ENCODE data around the gene NFATC2. TPM values are rescaled to one million over a fixed set of nuclear protein-coding genes. Genes with fewer than 3 reads are reported as not detected.

Gene NFATC2
- total RNA-seq, 1 experiment from 2014 or later = 32.3 TPM

DNA sequence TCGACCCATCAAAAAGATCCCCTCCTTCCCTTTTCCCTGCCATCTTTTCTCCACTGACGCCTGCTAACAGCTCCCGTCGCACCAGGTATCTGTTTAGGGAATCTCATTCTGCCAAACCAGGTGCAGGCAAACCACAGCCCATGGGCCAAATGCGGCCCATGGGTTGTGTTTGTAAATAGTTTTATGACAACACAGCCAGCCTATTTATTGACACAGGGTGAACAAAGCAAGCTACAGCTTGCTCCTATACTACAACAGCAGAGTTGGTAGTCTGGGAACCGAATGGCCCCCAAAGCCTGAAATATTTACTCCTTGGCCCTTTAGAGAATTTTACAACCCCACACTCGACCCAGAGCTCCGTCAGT lies 16.4 kb downstream of the NFATC2 start:
- Histone ChIP-seq H3K27me3 (ENCODE audit: low read length) (no peaks in the 10 kb centered on the region), H3K4me1 (ENCODE audit: low read length) (peaks cover 82% of the 10 kb centered on the region), H4K20me1 (ENCODE audit: insufficient read depth, low read depth, low read length) (peaks cover 7% of the 10 kb centered on the region; the same call in 1 of the 2 replicates), H3K9me2 (replicated peaks; ENCODE audit: insufficient read depth, low read length) (no peaks in the 10 kb centered on the region), H3K36me3 (ENCODE audit: insufficient read depth, low read length) (peaks cover 30% of the 10 kb centered on the region; the same call in 1 of the 2 replicates), H3K79me2 (ENCODE audit: low read length) (peaks cover 100% of the 10 kb centered on the region), H3K4me2 (ENCODE audit: low read depth, low read length, poor library complexity, severe bottlenecking) (peak overlapping the region; percentile 42), H2AFZ (ENCODE audit: low read length) (no peak overlapping the region), H3K4me3 (ENCODE audit: low read length) (no peak overlapping the region), H3K9me3 (ENCODE audit: low read length) (no peaks in the 10 kb centered on the region), H3K9ac (ENCODE audit: low read length) (peak overlapping the region; percentile 42), H3K27ac (ENCODE audit: low read length) (peak overlapping the region; percentile 76)
- no peak for DNase-seq

DNA sequence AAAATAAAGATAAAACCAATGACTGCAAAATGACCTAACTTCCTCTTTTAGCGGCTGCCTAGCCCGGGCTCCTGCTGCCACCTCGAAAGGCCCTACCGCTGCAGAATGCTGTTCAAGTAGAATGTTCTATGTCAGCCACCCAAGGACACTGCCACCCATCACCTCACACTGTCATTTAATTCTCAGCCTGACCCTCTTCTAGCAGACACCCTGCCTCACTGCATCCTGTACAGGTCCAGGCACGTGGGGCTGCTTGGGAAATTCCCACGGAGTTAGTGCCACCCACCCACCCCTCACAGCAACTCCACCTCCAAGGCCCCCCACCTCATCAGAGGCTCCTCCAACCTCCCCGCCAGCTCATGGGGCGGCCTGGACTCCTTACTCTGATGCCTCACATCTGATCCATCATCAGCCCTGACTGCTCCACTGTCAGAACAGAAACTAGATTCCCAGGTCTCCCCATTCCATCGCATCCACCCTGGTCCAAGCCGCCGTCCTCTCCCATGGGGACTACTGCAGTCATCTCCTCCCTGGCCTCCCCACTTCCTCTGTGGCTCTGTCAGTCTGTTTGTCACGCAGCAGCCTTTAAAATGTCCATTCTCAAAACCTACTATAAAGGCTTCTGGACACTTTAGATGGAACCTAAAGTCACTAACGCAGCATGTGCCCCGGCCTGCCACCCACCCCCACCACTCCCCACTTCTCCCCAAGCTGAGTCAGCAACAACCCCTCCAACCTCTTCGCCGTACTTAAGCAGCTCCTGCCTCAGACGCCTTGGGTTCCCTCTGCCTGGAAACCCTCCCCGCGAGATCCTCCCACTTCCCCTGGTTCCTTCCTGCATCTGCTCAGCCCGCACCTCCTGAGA lies 17.0 kb downstream of the NFATC2 start:
- no peak overlapping the region for H2AFZ ChIP-seq (ENCODE audit: low read length)
- peak overlapping the region; percentile 76 for H3K27ac ChIP-seq (ENCODE audit: low read length)
- peaks cover 99% of the 10 kb centered on the region for H3K79me2 ChIP-seq (ENCODE audit: low read length)
- H3K4me1 ChIP-seq (ENCODE audit: low read length) = peaks cover 76% of the 10 kb centered on the region
- peak overlapping the region; percentile 42 for H3K4me2 ChIP-seq (ENCODE audit: low read depth, low read length, poor library complexity, severe bottlenecking)
- H3K27me3 ChIP-seq (ENCODE audit: low read length) = no peaks in the 10 kb centered on the region
- no peaks in the 10 kb centered on the region for H3K9me2 ChIP-seq (replicated peaks; ENCODE audit: insufficient read depth, low read length)
- H3K9me3 ChIP-seq (ENCODE audit: low read length) = no peaks in the 10 kb centered on the region
- H4K20me1 ChIP-seq (ENCODE audit: insufficient read depth, low read depth, low read length) = peaks cover 3% of the 10 kb centered on the region; the same call in 1 of the 2 replicates
- peak overlapping the region; percentile 42 for H3K9ac ChIP-seq (ENCODE audit: low read length)
- peaks cover 30% of the 10 kb centered on the region; the same call in 1 of the 2 replicates for H3K36me3 ChIP-seq (ENCODE audit: insufficient read depth, low read length)
- DNase-seq = no peak
- no peak overlapping the region for H3K4me3 ChIP-seq (ENCODE audit: low read length)

DNA sequence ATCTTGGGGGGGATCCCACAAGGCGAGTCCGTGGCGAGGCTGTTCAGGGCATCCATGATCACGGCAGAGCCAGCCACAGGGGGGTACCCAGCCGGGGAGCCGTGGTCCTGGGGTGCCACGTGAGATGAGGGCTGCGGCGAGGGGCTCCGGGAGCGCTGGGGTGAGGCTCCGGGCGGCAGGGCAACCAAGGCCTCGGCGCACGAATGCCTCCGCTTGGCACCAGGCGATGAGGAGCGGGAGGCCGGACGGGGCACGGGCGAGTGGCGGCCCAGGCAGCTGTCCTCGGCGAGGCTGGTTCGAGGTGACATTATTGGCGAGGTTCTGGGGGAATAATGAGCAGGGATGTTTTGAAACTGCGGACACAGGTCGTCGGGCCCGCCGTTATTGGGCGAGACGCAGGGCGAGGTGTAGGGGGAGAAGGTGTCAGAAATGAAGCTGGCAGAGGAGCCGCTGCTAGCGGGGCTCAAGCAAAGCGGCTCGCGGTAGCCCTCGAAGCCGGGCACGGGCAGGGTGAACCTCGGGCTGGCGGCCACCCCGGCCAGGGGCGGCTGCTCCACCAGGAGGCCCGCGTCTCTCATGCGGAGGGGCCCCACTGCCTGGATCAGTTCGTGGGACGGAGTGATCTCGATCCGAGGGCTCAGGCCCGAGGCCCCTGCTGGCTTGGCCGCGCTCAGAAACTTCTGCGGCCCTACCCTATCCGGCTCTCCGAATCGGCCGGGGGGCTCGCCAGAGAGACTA lies 19.1 kb downstream of the NFATC2 start:
- DNase-seq = no peak
- Histone ChIP-seq H3K9ac (ENCODE audit: low read length) (no peak overlapping the region), H3K9me3 (ENCODE audit: low read length) (no peaks in the 10 kb centered on the region), H2AFZ (ENCODE audit: low read length) (no peak overlapping the region), H3K4me2 (ENCODE audit: low read depth, low read length, poor library complexity, severe bottlenecking) (no peak overlapping the region), H3K27me3 (ENCODE audit: low read length) (no peaks in the 10 kb centered on the region), H3K79me2 (ENCODE audit: low read length) (peaks cover 93% of the 10 kb centered on the region), H3K9me2 (replicated peaks; ENCODE audit: insufficient read depth, low read length) (no peaks in the 10 kb centered on the region), H3K4me3 (ENCODE audit: low read length) (no peak overlapping the region), H3K36me3 (ENCODE audit: insufficient read depth, low read length) (peaks cover 31% of the 10 kb centered on the region; the same call in 1 of the 2 replicates), H3K4me1 (ENCODE audit: low read length) (peaks cover 64% of the 10 kb centered on the region), H4K20me1 (ENCODE audit: insufficient read depth, low read depth, low read length) (peaks cover 8% of the 10 kb centered on the region; the same call in 1 of the 2 replicates), H3K27ac (ENCODE audit: low read length) (no peak overlapping the region)

DNA sequence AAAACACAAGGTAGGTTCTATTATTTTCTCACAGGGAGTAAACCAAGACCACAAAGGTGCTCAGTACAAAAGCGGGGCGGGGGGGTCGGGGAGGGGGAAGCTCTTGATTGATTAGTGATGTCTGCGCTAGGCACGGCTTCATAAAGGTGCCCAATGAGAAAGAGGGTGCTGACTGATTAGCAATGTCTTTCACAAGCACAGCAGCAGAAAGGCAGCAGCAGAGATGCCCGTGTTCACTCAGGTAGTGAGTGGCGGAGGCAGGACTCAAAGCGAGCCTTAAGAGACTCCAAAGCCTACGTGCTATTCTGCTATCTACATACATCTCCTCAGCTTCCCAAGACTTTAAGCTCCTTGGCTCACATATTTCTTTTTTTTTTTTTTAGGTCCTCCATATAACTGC lies 20.3 kb downstream of the NFATC2 start:
- Histone ChIP-seq H3K27ac (ENCODE audit: low read length) (peak overlapping the region; percentile 46; the same call in 1 of the 2 replicates), H3K79me2 (ENCODE audit: low read length) (peaks cover 93% of the 10 kb centered on the region), H3K9ac (ENCODE audit: low read length) (no peak overlapping the region), H3K9me3 (ENCODE audit: low read length) (no peaks in the 10 kb centered on the region), H2AFZ (ENCODE audit: low read length) (no peak overlapping the region), H3K4me3 (ENCODE audit: low read length) (no peak overlapping the region), H3K36me3 (ENCODE audit: insufficient read depth, low read length) (peaks cover 35% of the 10 kb centered on the region; the same call in 1 of the 2 replicates), H4K20me1 (ENCODE audit: insufficient read depth, low read depth, low read length) (peaks cover 8% of the 10 kb centered on the region; the same call in 1 of the 2 replicates), H3K4me1 (ENCODE audit: low read length) (peaks cover 54% of the 10 kb centered on the region), H3K9me2 (replicated peaks; ENCODE audit: insufficient read depth, low read length) (no peaks in the 10 kb centered on the region), H3K27me3 (ENCODE audit: low read length) (no peaks in the 10 kb centered on the region), H3K4me2 (ENCODE audit: low read depth, low read length, poor library complexity, severe bottlenecking) (no peak overlapping the region)
- no peak for DNase-seq

DNA sequence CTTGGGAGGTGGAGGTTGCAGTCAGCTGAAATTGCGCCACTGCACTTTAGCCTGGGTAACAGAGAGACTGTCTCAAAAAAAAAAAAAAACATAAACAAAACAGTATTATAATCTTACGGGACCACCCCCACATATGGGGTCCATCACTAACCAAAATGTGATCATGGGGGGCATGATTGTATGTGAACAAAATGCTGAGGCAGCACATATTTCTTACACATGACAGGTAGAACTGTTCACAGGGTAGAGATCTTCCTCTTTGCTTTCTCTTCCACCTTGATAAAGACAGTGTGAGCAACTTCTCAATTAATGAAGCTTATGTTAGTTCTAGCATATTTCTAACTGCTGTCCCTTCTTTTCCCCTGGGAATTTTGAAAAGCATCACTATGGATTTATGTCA lies 24.7 kb downstream of the NFATC2 start:
- Histone ChIP-seq H3K9me2 (replicated peaks; ENCODE audit: insufficient read depth, low read length) (no peaks in the 10 kb centered on the region), H3K9ac (ENCODE audit: low read length) (no peak overlapping the region), H3K36me3 (ENCODE audit: insufficient read depth, low read length) (peaks cover 59% of the 10 kb centered on the region), H3K4me2 (ENCODE audit: low read depth, low read length, poor library complexity, severe bottlenecking) (no peak overlapping the region), H3K9me3 (ENCODE audit: low read length) (no peaks in the 10 kb centered on the region), H3K4me1 (ENCODE audit: low read length) (peaks cover 61% of the 10 kb centered on the region), H3K79me2 (ENCODE audit: low read length) (peaks cover 92% of the 10 kb centered on the region), H3K27ac (ENCODE audit: low read length) (peak overlapping the region; percentile 33), H4K20me1 (ENCODE audit: insufficient read depth, low read depth, low read length) (peaks cover 8% of the 10 kb centered on the region; the same call in 1 of the 2 replicates), H3K27me3 (ENCODE audit: low read length) (no peaks in the 10 kb centered on the region), H3K4me3 (ENCODE audit: low read length) (no peak overlapping the region), H2AFZ (ENCODE audit: low read length) (no peak overlapping the region)
- DNase-seq = no peak

DNA sequence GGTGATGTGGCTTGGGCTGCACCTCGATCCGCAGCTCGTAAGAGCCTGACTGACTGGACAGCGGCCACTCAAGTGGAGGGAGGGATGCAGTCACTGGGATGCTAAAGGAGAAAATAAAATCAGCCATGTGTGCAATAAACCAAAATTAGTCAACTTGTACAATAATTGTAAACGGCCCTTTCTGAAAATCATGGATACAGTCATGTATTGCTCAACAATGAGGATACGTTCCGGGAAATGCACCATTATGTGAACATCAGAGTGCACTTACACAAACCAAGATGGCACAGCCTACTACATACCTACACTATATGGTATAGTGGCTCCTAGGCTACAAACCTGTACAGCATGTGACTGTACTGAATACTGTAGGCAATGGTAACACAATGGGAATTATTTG lies 25.7 kb downstream of the NFATC2 start:
- Histone ChIP-seq H3K4me2 (ENCODE audit: low read depth, low read length, poor library complexity, severe bottlenecking) (no peak overlapping the region), H3K36me3 (ENCODE audit: insufficient read depth, low read length) (peaks cover 60% of the 10 kb centered on the region), H3K9ac (ENCODE audit: low read length) (no peak overlapping the region), H3K4me3 (ENCODE audit: low read length) (no peak overlapping the region), H3K79me2 (ENCODE audit: low read length) (peaks cover 92% of the 10 kb centered on the region), H3K27ac (ENCODE audit: low read length) (peak overlapping the region; percentile 32; the same call in 1 of the 2 replicates), H2AFZ (ENCODE audit: low read length) (no peak overlapping the region), H3K9me2 (replicated peaks; ENCODE audit: insufficient read depth, low read length) (no peaks in the 10 kb centered on the region), H3K27me3 (ENCODE audit: low read length) (no peaks in the 10 kb centered on the region), H4K20me1 (ENCODE audit: insufficient read depth, low read depth, low read length) (0 out of 2 replicates have a peak, but pooled peaks cover 8% of the 10 kb centered on the region), H3K4me1 (ENCODE audit: low read length) (peaks cover 63% of the 10 kb centered on the region), H3K9me3 (ENCODE audit: low read length) (no peaks in the 10 kb centered on the region)
- no peak for DNase-seq

DNA sequence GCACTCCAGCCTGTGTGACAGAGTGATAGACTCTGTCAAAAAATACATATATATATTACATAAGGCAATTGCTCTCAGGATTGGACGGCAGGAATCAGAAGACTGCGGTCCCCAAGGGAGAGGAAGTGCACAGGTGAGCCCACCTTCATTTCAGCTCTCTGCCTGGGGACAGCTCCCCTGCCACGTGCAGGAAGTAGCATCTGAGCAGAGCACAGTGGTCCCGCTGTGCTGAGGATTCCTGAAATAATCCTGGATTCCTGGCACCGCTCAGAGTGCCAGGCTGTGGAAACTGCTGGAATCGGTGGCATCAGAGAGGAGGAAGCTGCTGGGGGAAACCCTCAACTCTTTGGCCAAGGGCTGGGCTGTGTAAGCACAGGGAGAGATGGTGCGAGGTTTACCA lies 27.7 kb downstream of the NFATC2 start:
- Histone ChIP-seq H3K9ac (ENCODE audit: low read length) (no peak overlapping the region), H3K9me3 (ENCODE audit: low read length) (no peaks in the 10 kb centered on the region), H3K36me3 (ENCODE audit: insufficient read depth, low read length) (peaks cover 75% of the 10 kb centered on the region), H2AFZ (ENCODE audit: low read length) (no peak overlapping the region), H3K27me3 (ENCODE audit: low read length) (no peaks in the 10 kb centered on the region), H3K27ac (ENCODE audit: low read length) (peak overlapping the region; percentile 74; the same call in 1 of the 2 replicates), H3K4me1 (ENCODE audit: low read length) (peaks cover 65% of the 10 kb centered on the region), H3K4me2 (ENCODE audit: low read depth, low read length, poor library complexity, severe bottlenecking) (no peak overlapping the region), H3K79me2 (ENCODE audit: low read length) (peaks cover 94% of the 10 kb centered on the region), H3K4me3 (ENCODE audit: low read length) (no peak overlapping the region), H3K9me2 (replicated peaks; ENCODE audit: insufficient read depth, low read length) (no peaks in the 10 kb centered on the region), H4K20me1 (ENCODE audit: insufficient read depth, low read depth, low read length) (0 out of 2 replicates have a peak, but pooled peaks cover under 1% of the 10 kb centered on the region)
- no peak for DNase-seq

DNA sequence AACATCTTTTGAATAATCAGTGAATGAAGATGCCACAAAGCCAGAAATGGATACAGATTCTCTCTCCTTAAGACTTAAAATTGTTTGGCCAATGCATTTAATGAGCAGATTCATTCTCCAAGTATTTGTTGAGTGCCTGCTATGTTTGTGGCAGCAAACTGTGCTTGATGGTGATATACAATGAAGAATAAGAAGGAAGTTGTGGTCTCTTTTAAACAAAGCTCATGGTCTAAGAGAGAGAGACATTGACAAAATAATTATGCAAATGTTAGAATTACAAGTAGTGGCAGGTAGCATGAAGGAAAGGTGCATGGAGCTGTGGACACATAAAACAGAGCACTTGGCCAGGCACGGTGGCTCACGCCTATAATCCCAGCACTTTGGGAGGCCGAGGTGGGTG lies 28.3 kb downstream of the NFATC2 start:
- no peak for DNase-seq
- H2AFZ ChIP-seq (ENCODE audit: low read length) = no peak overlapping the region
- H3K27ac ChIP-seq (ENCODE audit: low read length) = peak overlapping the region; percentile 74
- no peaks in the 10 kb centered on the region for H3K9me3 ChIP-seq (ENCODE audit: low read length)
- no peaks in the 10 kb centered on the region for H3K27me3 ChIP-seq (ENCODE audit: low read length)
- peaks cover 69% of the 10 kb centered on the region for H3K4me1 ChIP-seq (ENCODE audit: low read length)
- no peaks in the 10 kb centered on the region for H4K20me1 ChIP-seq (ENCODE audit: insufficient read depth, low read depth, low read length)
- H3K9me2 ChIP-seq (replicated peaks; ENCODE audit: insufficient read depth, low read length) = no peaks in the 10 kb centered on the region
- H3K4me2 ChIP-seq (ENCODE audit: low read depth, low read length, poor library complexity, severe bottlenecking) = peak overlapping the region; percentile 28
- H3K36me3 ChIP-seq (ENCODE audit: insufficient read depth, low read length) = peaks cover 81% of the 10 kb centered on the region
- H3K9ac ChIP-seq (ENCODE audit: low read length) = no peak overlapping the region
- no peak overlapping the region for H3K4me3 ChIP-seq (ENCODE audit: low read length)
- H3K79me2 ChIP-seq (ENCODE audit: low read length) = peaks cover 99% of the 10 kb centered on the region
